Left lung (tissue), 10 donors: ENCODE measurements around the gene RTN4RL1. TPM values are rescaled to one million over a fixed set of nuclear protein-coding genes. Genes with fewer than 3 reads are reported as not detected.

Experiments used
- ATAC-seq: fragments of 200-7000 bp; cut with Tn5 transposase; one replicate; pipeline ENCODE4 v1.9.1; 2020; ENCODE audit warnings: moderate library complexity
- DNase-seq, 4 donors: peaks; one replicate each; pipeline ENCODE4 v3.0.0-alpha.2; 2013 to 2020
- H3K27ac ChIP-seq, 2 donors: fragments of 200-600 bp; sonication (generic) in 1 of 2; one replicate each; pipeline versions ENCODE4 v1.5.0 to v1.8.0; 2020 to 2021
- H3K27me3 ChIP-seq, 2 donors: fragments of 200-600 bp; sonication (generic) in 1 of 2; one replicate each; pipeline versions ENCODE4 v1.5.0 to v1.8.0; 2020 to 2021
- H3K36me3 ChIP-seq, 2 donors: fragments of 200-600 bp; sonication (generic) in 1 of 2; one replicate each; pipeline versions ENCODE4 v1.5.0 to v1.8.0; 2020 to 2021
- H3K4me1 ChIP-seq, 2 donors: fragments of 200-600 bp; one replicate each; pipeline ENCODE4 v1.8.0; 2021
- H3K4me3 ChIP-seq, 2 donors: fragments of 200-600 bp; sonication (generic) in 1 of 2; one replicate each; pipeline versions ENCODE4 v1.5.0 to v1.8.0; 2020 to 2021; ENCODE audit warnings: mild to moderate bottlenecking in 1 of 2
- H3K9me3 ChIP-seq, 2 donors: fragments of 200-600 bp; sonication (generic) in 1 of 2; one replicate each; pipeline versions ENCODE4 v1.5.0 to v1.8.0; 2020 to 2021
- CTCF ChIP-seq, 2 donors: fragments of 200-600 bp; sonication (generic) in 1 of 2; IDR thresholded peaks; one replicate each; pipeline versions ENCODE4 v1.5.0 to v1.8.0; 2021; ENCODE audit warnings: antibody characterized with exemption in 2 of 2
- intact Hi-C, 2 donors: fragments of 100-400 bp; cut with DNase I; formaldehyde crosslinking; loops; one replicate each; pipeline versions ENCODE4 v1.11.2 to v1.14.2; 2022
- polyA plus RNA-seq, 6 donors: library from polyadenylated mRNA; unstranded; fragments of 120-200 nt; gene quantifications; one replicate each; pipeline ENCODE4 v1.2.1, GENCODE V29; 2013; ENCODE audit not compliant: insufficient read length in 6 of 6
- total RNA-seq, 2 donors: library from RNA; stranded (reverse); fragmentation: NEBNext Ultra II Directional; extraction: Animal tissue kit (Norgen Biotek cat#: 25700); gene quantifications; one replicate each; pipeline ENCODE4 v1.2.1, GENCODE V29; 2021
- donor health status: DM: no; HTN: yes; CAD: no.
- donor health status: DM: no; HTN: no; CAD: no.

RTN4RL1 gene
- total and polyA plus RNA-seq, 8 donors = 0.34 to 5.1 (median 0.51) TPM

GRCh38 chr17:2024572-2025219 is 438 bp downstream of the RTN4RL1 start:
- H3K27me3 ChIP-seq = peaks cover 20 to 95% of the 10 kb centered on the region in 2 donors
- intact Hi-C loops = loop anchor here in 1 of 2 donors (5.0 kb wide), 1 partner anchor 117 kb away; no protein-coding TSS in a partner anchor
- ATAC-seq = no peak

GRCh38 chr17:2023692-2024571 is 1.2 kb downstream of the RTN4RL1 start:
- DNase-seq = peak in 3 of 4 donors; percentile 65 to 83 (median 83)
- ATAC-seq = peak; percentile 16
- H3K4me3 ChIP-seq = peak overlapping the region; percentile 42 to 51
- peaks cover 20 to 92% of the 10 kb centered on the region in 2 donors for H3K27me3 ChIP-seq
- H3K4me1 ChIP-seq = peaks cover 14 to 37% of the 10 kb centered on the region in 2 donors
- TF ChIP-seq CTCF (IDR thresholded peaks at IDR 0.05) = no peak
- H3K9me3 ChIP-seq = no peaks in the 10 kb centered on the region
- H3K27ac ChIP-seq = no peak overlapping the region
- H3K36me3 ChIP-seq = no peaks in the 10 kb centered on the region
- intact Hi-C loops = no loop called here

More at GRCh38 chr17:2024572-2025219, 438 bp downstream of the RTN4RL1 start:
- H3K27ac ChIP-seq = no peak overlapping the region
- no peak for TF ChIP-seq CTCF (IDR thresholded peaks at IDR 0.05)
- DNase-seq = no peak
- no peaks in the 10 kb centered on the region for H3K36me3 ChIP-seq
- peaks cover 14 to 37% of the 10 kb centered on the region in 2 donors for H3K4me1 ChIP-seq
- H3K4me3 ChIP-seq = peak overlapping the region; percentile 42 to 51
- no peaks in the 10 kb centered on the region for H3K9me3 ChIP-seq

- no peak for DNase-seq
- Histone ChIP-seq H3K4me1 (peaks cover 14 to 37% of the 10 kb centered on the region in 2 donors), H3K27me3 (peaks cover 20 to 92% of the 10 kb centered on the region in 2 donors), H3K4me3 (peak overlapping the region in 1 of 2 donors; percentile 51), H3K9me3 (no peaks in the 10 kb centered on the region), H3K27ac (no peak overlapping the region), H3K36me3 (no peaks in the 10 kb centered on the region)
- TF ChIP-seq CTCF (IDR thresholded peaks at IDR 0.05) = no peak
- intact Hi-C loops = no loop called here
- no peak for ATAC-seq
Measured at GRCh38 chr17:2023256-2023655, 1.9 kb downstream of the RTN4RL1 start.

- DNase-seq (no peak), ATAC-seq (no peak)
- no peak overlapping the region for H3K4me3 ChIP-seq
- intact Hi-C loops = no loop called here
- TF ChIP-seq CTCF (IDR thresholded peaks at IDR 0.05) = no peak
- H3K36me3 ChIP-seq = no peaks in the 10 kb centered on the region
- no peak overlapping the region for H3K27ac ChIP-seq
- peaks cover 20 to 91% of the 10 kb centered on the region in 2 donors for H3K27me3 ChIP-seq
- H3K9me3 ChIP-seq = no peaks in the 10 kb centered on the region
- peaks cover 14 to 37% of the 10 kb centered on the region in 2 donors for H3K4me1 ChIP-seq
Measured at GRCh38 chr17:2022647-2023240, 2.4 kb downstream of the RTN4RL1 start.
